Lower lobe of right lung (tissue), 2 donors: Measurements from ENCODE around the gene SUSD2. TPM values are rescaled to one million over a fixed set of nuclear protein-coding genes. Genes with fewer than 3 reads are reported as not detected.

Source experiments
- ATAC-seq, 2 donors: fragments of 200-7000 bp; cut with Tn5 transposase; one replicate each; pipeline ENCODE4 v1.9.1; 2020 to 2022; ENCODE audit warnings: mild to moderate bottlenecking in 2 of 2, moderate library complexity in 2 of 2
- DNase-seq: peaks from one replicate; pipeline ENCODE4 v3.0.0-alpha.2; 2020
- H3K27ac ChIP-seq: fragments of 200-600 bp; one replicate; pipeline ENCODE4 v1.8.0; 2022
- H3K27me3 ChIP-seq: fragments of 200-600 bp; one replicate; pipeline ENCODE4 v1.8.0; 2022; ENCODE audit warnings: low read depth
- H3K36me3 ChIP-seq: fragments of 200-600 bp; one replicate; pipeline ENCODE4 v1.8.0; 2022; ENCODE audit warnings: mild to moderate bottlenecking
- H3K4me1 ChIP-seq: fragments of 200-600 bp; one replicate; pipeline ENCODE4 v1.8.0; 2022
- H3K4me3 ChIP-seq: fragments of 200-600 bp; one replicate; pipeline ENCODE4 v1.8.0; 2022; ENCODE audit warnings: mild to moderate bottlenecking
- H3K9me3 ChIP-seq: fragments of 200-600 bp; one replicate; pipeline ENCODE4 v1.8.0; 2022
- CTCF ChIP-seq: fragments of 200-600 bp; IDR thresholded peaks from one replicate; pipeline ENCODE4 v1.8.0; 2022; ENCODE audit warnings: antibody characterized with exemption, mild to moderate bottlenecking
- intact Hi-C: fragments of 100-400 bp; cut with DNase I; formaldehyde crosslinking; loops from one replicate; pipeline ENCODE4 v1.11.0; 2022
- total RNA-seq: library from RNA; stranded (reverse); fragmentation: NEBNext Ultra II Directional; extraction: Animal tissue kit (Norgen Biotek cat#: 25700); gene quantifications from one replicate; pipeline ENCODE4 v1.2.1, GENCODE V29; 2021
- donor health status: DM: no; HTN: yes; CAD: no; lungs with severe emphysema.

SUSD2 gene
- total RNA-seq, 1 donor from 2014 or later = 200 TPM

DNA sequence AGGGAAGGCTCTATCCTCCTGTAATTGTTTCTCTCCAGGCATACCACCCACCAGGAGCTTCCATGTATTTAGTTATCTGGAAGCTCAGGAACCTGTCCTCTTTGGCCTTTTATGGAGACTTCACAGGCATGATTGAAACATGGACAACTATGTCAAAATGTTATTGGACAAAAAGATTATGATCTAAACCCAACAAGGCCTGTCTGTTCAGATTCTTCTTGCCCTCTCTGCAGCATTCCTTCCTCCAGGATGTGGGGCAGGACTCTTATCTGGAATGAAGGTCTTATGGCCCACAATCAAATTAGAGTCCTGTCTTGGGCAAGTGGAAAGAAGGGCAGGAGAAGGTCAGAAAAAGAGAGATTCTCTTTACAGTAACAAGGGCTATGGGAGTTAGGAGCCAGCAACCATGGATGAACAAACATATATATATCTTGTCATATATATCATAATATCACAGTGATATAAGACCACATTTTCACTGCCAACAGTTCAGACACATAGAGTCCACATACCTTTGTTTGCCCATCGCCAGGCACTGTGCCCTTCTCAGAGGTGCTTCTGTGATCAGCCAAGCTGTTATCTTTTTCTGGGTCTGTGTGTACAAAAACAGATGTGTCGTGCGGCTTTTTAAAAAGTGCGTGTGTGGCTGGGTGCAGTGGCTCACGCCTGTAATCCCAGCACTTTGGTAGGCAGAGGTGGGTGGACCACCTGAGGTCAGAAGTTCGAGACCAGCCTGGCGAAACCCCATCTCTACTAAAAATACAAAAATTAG, 42.5 kb upstream of the SUSD2 start:
- Histone ChIP-seq H3K9me3 (no peaks in the 10 kb centered on the region), H3K4me3 (no peak overlapping the region), H3K27me3 (no peaks in the 10 kb centered on the region), H3K36me3 (peaks cover 17% of the 10 kb centered on the region), H3K27ac (no peak overlapping the region), H3K4me1 (peaks cover 45% of the 10 kb centered on the region)
- intact Hi-C loops = no loop called here
- DNase-seq (no peak), ATAC-seq (no peak)
- no peak for TF ChIP-seq CTCF

DNA sequence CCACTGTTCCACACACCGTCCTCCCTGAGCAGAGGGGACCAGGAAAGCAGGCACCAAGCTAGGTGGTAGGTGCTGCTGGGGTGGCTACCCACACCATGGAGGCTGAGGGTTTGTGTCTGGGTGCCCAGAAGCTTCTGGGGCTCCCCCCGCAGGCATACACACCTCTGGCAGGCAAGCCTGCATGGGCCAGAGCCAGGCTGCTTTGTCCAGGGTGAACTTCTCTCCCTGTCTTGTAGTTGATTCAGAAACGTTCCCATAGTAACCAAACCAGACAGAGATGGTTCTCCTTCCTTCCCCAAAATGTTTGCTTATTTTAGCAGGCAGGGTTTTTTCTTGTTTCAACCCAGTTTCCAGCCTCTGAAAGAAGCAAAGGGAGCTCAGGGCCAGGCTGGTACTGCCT, 40.9 kb upstream of the SUSD2 start:
- Histone ChIP-seq H3K36me3 (peaks cover 8% of the 10 kb centered on the region), H3K9me3 (no peaks in the 10 kb centered on the region), H3K4me3 (no peak overlapping the region), H3K4me1 (peaks cover 58% of the 10 kb centered on the region), H3K27me3 (no peaks in the 10 kb centered on the region), H3K27ac (peak overlapping the region; percentile 44)
- no peak for TF ChIP-seq CTCF
- DNase-seq = peak; percentile 61
- peak; percentile 45 to 59 for ATAC-seq
- intact Hi-C loops = no loop called here

DNA sequence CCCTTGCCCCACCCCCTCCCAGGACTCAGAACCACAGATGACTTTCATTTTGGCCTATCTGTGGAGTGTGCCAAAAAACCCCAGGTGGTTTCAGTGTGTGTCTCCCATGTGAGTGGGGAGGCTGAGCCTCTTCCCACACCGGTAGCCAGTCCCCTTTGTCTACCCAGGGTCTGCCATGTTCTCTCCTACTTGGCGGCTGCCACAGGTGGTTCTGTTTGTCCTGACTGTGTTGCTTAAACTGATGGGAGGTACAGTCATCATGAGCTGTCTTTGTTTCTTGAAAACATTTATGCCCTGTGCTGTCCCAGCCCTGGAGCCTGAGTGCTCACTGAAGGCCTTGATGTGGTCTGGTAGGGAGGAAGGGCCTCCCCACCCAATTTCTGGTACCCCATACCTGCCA, 39.7 kb upstream of the SUSD2 start:
- intact Hi-C loops = no loop called here
- H3K36me3 ChIP-seq = peaks cover 7% of the 10 kb centered on the region
- peak overlapping the region; percentile 34 for H3K27ac ChIP-seq
- DNase-seq (no peak), ATAC-seq (no peak)
- peaks cover 70% of the 10 kb centered on the region for H3K4me1 ChIP-seq
- no peak for TF ChIP-seq CTCF
- H3K9me3 ChIP-seq = no peaks in the 10 kb centered on the region
- no peak overlapping the region for H3K4me3 ChIP-seq
- H3K27me3 ChIP-seq = no peaks in the 10 kb centered on the region

GRCh38 chr22:24142241-24142640, 39.0 kb upstream of the SUSD2 start:
- peaks cover 7% of the 10 kb centered on the region for H3K36me3 ChIP-seq
- peak overlapping the region; percentile 34 for H3K27ac ChIP-seq
- H3K4me3 ChIP-seq = no peak overlapping the region
- H3K4me1 ChIP-seq = peaks cover 68% of the 10 kb centered on the region
- H3K9me3 ChIP-seq = no peaks in the 10 kb centered on the region
- no peaks in the 10 kb centered on the region for H3K27me3 ChIP-seq
- intact Hi-C loops = no loop called here
- ATAC-seq = no peak
- no peak for DNase-seq
- TF ChIP-seq CTCF = no peak

DNA sequence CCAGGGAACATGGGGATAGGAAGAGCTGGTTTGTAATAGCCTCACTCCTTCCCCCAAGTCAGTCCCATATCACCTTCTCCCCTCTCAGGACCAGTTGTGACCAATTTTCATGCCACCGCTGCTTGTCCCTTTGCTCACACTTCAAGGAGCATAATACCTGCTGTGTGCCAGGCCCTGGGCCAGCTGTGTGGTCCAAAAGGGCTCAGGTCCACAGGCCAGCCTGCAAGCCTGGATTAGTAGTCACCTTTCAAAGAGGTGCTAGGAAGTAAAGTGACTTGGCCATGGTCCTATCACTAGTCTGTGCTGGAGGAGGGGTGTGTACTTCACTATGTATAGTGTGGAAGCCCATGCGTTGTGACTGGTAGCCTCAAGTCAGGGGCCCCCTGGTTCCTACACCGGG, 38.5 kb upstream of the SUSD2 start:
- no peak for TF ChIP-seq CTCF
- H3K36me3 ChIP-seq = peaks cover 7% of the 10 kb centered on the region
- intact Hi-C loops = no loop called here

More for the DNA sequence above, 38.5 kb upstream of the SUSD2 start:
- H3K27me3 ChIP-seq = no peaks in the 10 kb centered on the region
- peak overlapping the region; percentile 34 for H3K27ac ChIP-seq
- H3K9me3 ChIP-seq = no peaks in the 10 kb centered on the region
- H3K4me1 ChIP-seq = peaks cover 69% of the 10 kb centered on the region
- ATAC-seq = no peak
- no peak for DNase-seq
- no peak overlapping the region for H3K4me3 ChIP-seq
